Measurements from ENCODE around the gene COP1. TPM values are rescaled to one million over a fixed set of nuclear protein-coding genes. Genes with fewer than 3 reads are reported as not detected.

COP1 gene
- total and polyA plus RNA-seq, 2 of the 8 experiments (the other 6 are each of a cell fraction or from before 2014, with no cell fraction given): 26.2 to 44.9 TPM

DNA sequence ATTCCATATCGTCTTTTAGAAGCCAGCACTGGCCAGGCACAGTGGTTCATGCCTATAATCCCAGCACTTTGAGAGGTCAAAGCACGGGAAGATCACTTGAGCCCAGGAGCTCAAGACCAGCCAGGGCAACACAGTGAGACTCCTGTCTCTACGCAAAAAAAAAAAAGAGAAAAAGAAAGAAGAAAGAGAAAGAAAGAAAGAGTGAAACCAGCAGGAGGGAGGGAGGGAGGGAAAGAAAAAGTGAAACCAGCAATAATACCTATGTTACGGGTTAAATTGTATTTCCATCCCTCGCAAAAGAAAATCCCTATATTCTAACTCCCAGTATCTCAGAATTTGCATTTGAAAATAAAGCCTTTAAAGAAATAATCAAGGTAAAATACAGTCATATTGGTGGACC is 10.4 kb downstream of the COP1 start:
- Histone ChIP-seq H3K9me3 (ENCODE audit: insufficient read depth in 2 of 2, low read depth in 1 of 2, low read length in 1 of 2) (no peaks in the 10 kb centered on the region), H3K27ac (ENCODE audit: low read depth, low read length) (no peak overlapping the region), H3K14ac (ENCODE audit: insufficient read length) (no peak overlapping the region), H2BK5ac (ENCODE audit: low read depth, low read length) (no peak overlapping the region), H3K79me1 (ENCODE audit: low read depth, low read length) (0 out of 2 replicates have a peak, but pooled peaks cover 2% of the 10 kb centered on the region), H3K9ac (replicated peaks in 1 of 4; ENCODE audit: extremely low read depth in 1 of 4, low read depth in 3 of 4, low read length in 3 of 4) (no peak overlapping the region), H3K4me2 (ENCODE audit: insufficient read depth in 1 of 2, low read depth in 2 of 2, low read length in 2 of 2) (no peak overlapping the region), H2BK120ac (replicated peaks; ENCODE audit: low read depth, low read length) (no peak overlapping the region), H3K18ac (ENCODE audit: extremely low read depth, low read length) (no peak overlapping the region), H2AFZ (ENCODE audit: low read length) (no peak overlapping the region), H3K4me3 (ENCODE audit: extremely low read depth in 1 of 4, insufficient read depth in 2 of 4, low read depth in 3 of 4, low read length in 4 of 4) (no peak overlapping the region), H3K79me2 (ENCODE audit: control insufficient read depth in 1 of 2, insufficient read depth in 2 of 2, low read length in 2 of 2) (peaks cover 12 to 100% of the 10 kb centered on the region in 2 experiments), H3K23me2 (ENCODE audit: low read depth, low read length) (no peaks in the 10 kb centered on the region), H4K20me1 (replicated peaks in 1 of 2; ENCODE audit: control insufficient read depth in 1 of 2, insufficient read depth in 2 of 2, low read length in 2 of 2) (peaks cover 0 to 8% of the 10 kb centered on the region in 2 experiments), H3K4me1 (replicated peaks in 1 of 4; ENCODE audit: control insufficient read depth in 3 of 4, insufficient read depth in 4 of 4, low read length in 3 of 4) (no peaks in the 10 kb centered on the region), H3K4ac (replicated peaks; ENCODE audit: insufficient read length, low read depth, low read length) (no peak overlapping the region), H3K36me3 (ENCODE audit: control insufficient read depth in 2 of 4, insufficient read depth in 4 of 4, low read length in 3 of 4) (no peaks in the 10 kb centered on the region), H4K91ac (replicated peaks; ENCODE audit: insufficient read length, low read length) (no peak overlapping the region), H2BK15ac (ENCODE audit: low read length) (no peak overlapping the region), H3K23ac (ENCODE audit: insufficient read length) (no peak overlapping the region), H2BK20ac (ENCODE audit: low read length) (no peak overlapping the region), H2BK12ac (ENCODE audit: low read depth, low read length) (no peak overlapping the region), H4K8ac (ENCODE audit: extremely low read depth, insufficient read depth, low read length) (no peak overlapping the region), H4K5ac (ENCODE audit: insufficient read length, low read depth, low read length) (no peak overlapping the region), H3K27me3 (replicated peaks in 1 of 4; ENCODE audit: control insufficient read depth in 3 of 4, extremely low read depth in 1 of 4, insufficient read depth in 3 of 4, low read length in 3 of 4) (no peaks in the 10 kb centered on the region), H2AK5ac (ENCODE audit: low read depth, low read length) (no peak overlapping the region), H3K56ac (replicated peaks; ENCODE audit: insufficient read length, low read depth, low read length) (no peak overlapping the region)
- TF ChIP-seq EP300 (IDR thresholded peaks at IDR 0.05; ENCODE audit: borderline replicate concordance in 1 of 2, low read depth in 2 of 2, low read length in 2 of 2): no peak
- no peak for TF ChIP-seq SP4 (IDR thresholded peaks at IDR 0.05; ENCODE audit: low read length)
- TF ChIP-seq BCL11A (IDR thresholded peaks at IDR 0.05; ENCODE audit: low read depth in 2 of 2, low read length in 2 of 2): no peak
- no peak for TF ChIP-seq TAF1 (IDR thresholded peaks at IDR 0.05; ENCODE audit: low read depth, low read length)
- WGBS, 2 experiments (ENCODE audit: extremely low coverage in 1 of 2, insufficient coverage in 1 of 2, insufficient read length in 1 of 2, insufficient replicate concordance in 2 of 2, low coverage in 1 of 2, low lambda C conversion rate in 2 of 2, missing lambda C conversion rate in 1 of 2): 85% methylated on average over 3 of the region's 5 CpGs; no CpG with 5 or more reads in 1 of the 2 experiments
- POLR2A ChIA-PET (ENCODE audit: partially characterized antibody): interaction anchor here (1.8 kb wide), 1 partner anchor 11 kb away, joined by 8 read pairs; the partner anchor contains the start of gene COP1
- DNase-seq (ENCODE audit: low read depth in 1 of 2, low spot score in 2 of 2): no peak
- CTCF ChIA-PET (ENCODE audit: partially characterized antibody): no interaction called here
- FAIRE-seq: no peak
